Activated T-cell treated with anti-CD3 and anti-CD28 coated beads, Interleukin-2, amount 50 U/mL, for 48 hours (primary cell): ENCODE data around the gene DPP4.
A peak's percentile ranks its signal among the peaks of the same experiment; 100 is the strongest.

Experiments
- DNase-seq, 2 experiments: peaks; one replicate each; pipeline ENCODE4 v3.0.0-alpha.2; 2020

DPP4 gene

GRCh38 chr2:162014751-162015150 lies 59.3 kb downstream of the DPP4 start:
- no peak for DNase-seq

- DNase-seq, result no peak
Observed at GRCh38 chr2:162013514-162014475, 60.2 kb downstream of the DPP4 start.

GRCh38 chr2:162012565-162013058 lies 61.4 kb downstream of the DPP4 start:
- DNase-seq, result no peak

- no peak for DNase-seq
Observed at GRCh38 chr2:162011706-162012564, 62.1 kb downstream of the DPP4 start.

GRCh38 chr2:162009543-162009942 lies 64.5 kb downstream of the DPP4 start:
- DNase-seq, result no peak

- no peak for DNase-seq
Observed at GRCh38 chr2:162007447-162008040, 66.5 kb downstream of the DPP4 start.

- no peak for DNase-seq
Observed at GRCh38 chr2:162006337-162006736, 67.7 kb downstream of the DPP4 start.

- no peak for DNase-seq
Observed at GRCh38 chr2:162004031-162004430, 70.0 kb downstream of the DPP4 start.

GRCh38 chr2:162002623-162003235 lies 71.3 kb downstream of the DPP4 start:
- DNase-seq, result no peak

- no peak for DNase-seq
Observed at GRCh38 chr2:162000431-162000830, 73.6 kb downstream of the DPP4 start.

GRCh38 chr2:161999321-161999720 lies 74.7 kb downstream of the DPP4 start:
- DNase-seq, result no peak

- no peak for DNase-seq
Observed at GRCh38 chr2:161998857-161999256, 75.2 kb downstream of the DPP4 start.

GRCh38 chr2:161997916-161998471 lies 76.0 kb downstream of the DPP4 start:
- DNase-seq, result no peak

- DNase-seq, result no peak
Observed at GRCh38 chr2:161995553-161996016, 78.4 kb downstream of the DPP4 start.

- DNase-seq, result no peak
Observed at GRCh38 chr2:161994761-161995520, 79.1 kb downstream of the DPP4 start.

GRCh38 chr2:161992531-161992930 lies 81.5 kb downstream of the DPP4 start:
- DNase-seq, result peak; percentile 62 to 69

GRCh38 chr2:161991991-161992390 lies 82.0 kb downstream of the DPP4 start:
- no peak for DNase-seq

GRCh38 chr2:161990741-161991140 lies 83.3 kb downstream of the DPP4 start:
- DNase-seq, result no peak

GRCh38 chr2:161990036-161990435 lies 84.0 kb downstream of the DPP4 start:
- no peak for DNase-seq

GRCh38 chr2:161988589-161988988 lies 85.4 kb downstream of the DPP4 start:
- DNase-seq, result no peak

- no peak for DNase-seq
Observed at GRCh38 chr2:161987311-161987710, 86.7 kb downstream of the DPP4 start.
